Activated CD4-positive, alpha-beta T cell treated with anti-CD3 and anti-CD28 coated beads, Interleukin-2, amount 10 ng/mL, durations not matched to agents 24 days and 14 days (primary cell): ENCODE measurements around the gene UCMA. TPM values are rescaled to one million over a fixed set of nuclear protein-coding genes. Genes with fewer than 3 reads are reported as not detected.
"Not testable (repeated sequence)": the region's sequence is repeated elsewhere in the genome, so short reads cannot be mapped to it uniquely, and the experiment has no call there.

Experiments
- DNase-seq: peaks from one replicate; pipeline ENCODE4 v3.0.0; 2022
- H3K27ac Mint-ChIP-seq: one replicate; pipeline ENCODE4 v1.8.0; 2022; ENCODE audit warnings: mild to moderate bottlenecking, mixed read lengths
- H3K27me3 Mint-ChIP-seq: one replicate; pipeline ENCODE4 v1.8.0; 2022; ENCODE audit warnings: mixed read lengths
- H3K36me3 Mint-ChIP-seq: one replicate; pipeline ENCODE4 v1.8.0; 2022; ENCODE audit warnings: low read depth, mild to moderate bottlenecking, mixed read lengths
- H3K4me1 Mint-ChIP-seq: one replicate; pipeline ENCODE4 v1.8.0; 2021; ENCODE audit warnings: mixed read lengths
- H3K4me3 Mint-ChIP-seq: one replicate; pipeline ENCODE4 v1.8.0; 2022; ENCODE audit warnings: mild to moderate bottlenecking, moderate library complexity, mixed read lengths
- H3K9me3 Mint-ChIP-seq: one replicate; pipeline ENCODE4 v1.8.0; 2021; ENCODE audit warnings: mixed read lengths
- intact Hi-C: fragments of 100-400 bp; cut with micrococcal nuclease; formaldehyde crosslinking; loops from one replicate; pipeline ENCODE4 v1.15.1; 2023
- total RNA-seq: library from RNA; stranded (reverse); gene quantifications from 2 replicates; pipeline ENCODE4 v1.2.3, GENCODE V29; 2022

Gene UCMA
- total RNA-seq, 1 donor from 2014 or later, result not detected

- no peaks in the 10 kb centered on the region for H3K36me3 Mint-ChIP-seq
- H3K4me3 Mint-ChIP-seq, result no peak overlapping the region
- DNase-seq, result no peak
- peaks cover 4% of the 10 kb centered on the region for H3K27me3 Mint-ChIP-seq
- H3K4me1 Mint-ChIP-seq, result no peaks in the 10 kb centered on the region
- no peak overlapping the region for H3K27ac Mint-ChIP-seq
- H3K9me3 Mint-ChIP-seq, result no peaks in the 10 kb centered on the region
- intact Hi-C loops, result no loop called here
Observed at GRCh38 chr10:13247784-13248183, 13.6 kb upstream of the UCMA start.

DNA sequence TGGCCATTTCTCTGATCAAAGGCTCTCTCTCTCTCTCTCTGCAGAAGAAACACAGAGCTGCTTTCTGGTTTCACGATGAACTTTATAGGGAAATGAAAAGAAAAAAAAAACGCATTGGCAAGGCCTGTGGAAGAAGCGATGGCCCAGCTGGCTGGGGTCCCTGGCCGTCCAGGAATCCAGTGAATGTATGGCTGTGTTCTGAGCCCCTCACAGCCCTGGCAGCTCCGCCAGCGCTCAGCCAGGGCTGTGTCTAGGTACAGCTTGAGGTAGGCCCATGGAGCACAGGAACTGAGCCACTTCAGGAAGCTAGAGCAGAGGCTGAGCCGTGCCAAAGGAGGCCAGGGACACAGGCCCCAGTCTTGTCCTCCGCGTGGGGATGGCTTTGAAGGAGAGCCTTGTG lies 13.1 kb upstream of the UCMA start:
- intact Hi-C loops, result no loop called here
- no peak for DNase-seq
- Mint-ChIP-seq H3K9me3 (no peaks in the 10 kb centered on the region), H3K27ac (no peak overlapping the region), H3K4me3 (no peak overlapping the region), H3K27me3 (peaks cover 4% of the 10 kb centered on the region), H3K36me3 (no peaks in the 10 kb centered on the region), H3K4me1 (no peaks in the 10 kb centered on the region)

DNA sequence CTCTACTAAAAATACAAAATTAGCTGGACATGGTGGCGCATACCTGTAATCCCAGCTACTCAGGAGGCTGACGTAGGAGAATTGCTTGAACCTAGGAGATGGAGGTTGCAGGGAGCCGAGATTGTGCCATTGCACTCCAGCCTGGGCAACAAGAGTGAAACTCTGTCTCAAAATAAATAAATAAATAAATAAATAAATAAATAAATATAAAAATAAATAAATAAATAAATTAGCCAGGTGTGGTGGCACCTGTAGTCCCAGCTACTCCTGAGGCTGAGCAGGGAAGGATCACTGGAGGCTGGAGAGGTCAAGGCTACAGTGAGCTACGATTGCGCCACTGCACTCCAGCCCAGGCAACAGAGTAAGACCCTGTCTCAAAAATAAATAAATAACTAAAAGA lies 8.1 kb upstream of the UCMA start:
- H3K27ac Mint-ChIP-seq, H3K9me3 Mint-ChIP-seq, DNase-seq, intact Hi-C loops, H3K27me3 Mint-ChIP-seq, H3K4me3 Mint-ChIP-seq, H3K36me3 Mint-ChIP-seq, H3K4me1 Mint-ChIP-seq: not testable (repeated sequence)

DNA sequence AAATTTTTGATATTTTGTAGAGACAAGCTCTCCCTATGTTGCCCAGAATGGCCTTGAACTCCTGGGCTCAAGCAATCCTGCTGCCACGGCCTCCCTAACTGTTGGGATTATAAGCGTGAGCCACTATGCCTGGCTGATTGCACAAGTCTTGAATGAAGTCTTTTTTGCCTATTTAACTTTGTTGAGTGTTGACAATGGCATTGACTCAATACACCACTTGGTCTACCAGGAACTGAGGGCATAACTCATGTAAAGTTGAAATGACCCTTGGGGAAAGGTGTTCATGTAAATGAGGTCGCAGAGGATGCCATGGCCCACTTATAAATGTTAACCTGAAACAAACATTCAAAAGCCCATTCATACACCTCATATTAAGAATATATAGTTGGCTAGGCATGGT lies 7.4 kb upstream of the UCMA start:
- intact Hi-C loops, result no loop called here
- H3K4me3 Mint-ChIP-seq, result no peak overlapping the region
- no peaks in the 10 kb centered on the region for H3K27me3 Mint-ChIP-seq

GRCh38 chr10:13239923-13240322 lies 5.7 kb upstream of the UCMA start:
- intact Hi-C loops, result no loop called here
- no peak overlapping the region for H3K4me3 Mint-ChIP-seq
- no peaks in the 10 kb centered on the region for H3K27me3 Mint-ChIP-seq
- no peak overlapping the region for H3K27ac Mint-ChIP-seq
- no peak for DNase-seq
- H3K36me3 Mint-ChIP-seq, result no peaks in the 10 kb centered on the region
- H3K9me3 Mint-ChIP-seq, result no peaks in the 10 kb centered on the region
- H3K4me1 Mint-ChIP-seq, result no peaks in the 10 kb centered on the region

More for the DNA sequence above, 7.4 kb upstream of the UCMA start:
- no peaks in the 10 kb centered on the region for H3K9me3 Mint-ChIP-seq
- no peaks in the 10 kb centered on the region for H3K36me3 Mint-ChIP-seq
- H3K27ac Mint-ChIP-seq, result no peak overlapping the region
- no peak for DNase-seq
- no peaks in the 10 kb centered on the region for H3K4me1 Mint-ChIP-seq

DNA sequence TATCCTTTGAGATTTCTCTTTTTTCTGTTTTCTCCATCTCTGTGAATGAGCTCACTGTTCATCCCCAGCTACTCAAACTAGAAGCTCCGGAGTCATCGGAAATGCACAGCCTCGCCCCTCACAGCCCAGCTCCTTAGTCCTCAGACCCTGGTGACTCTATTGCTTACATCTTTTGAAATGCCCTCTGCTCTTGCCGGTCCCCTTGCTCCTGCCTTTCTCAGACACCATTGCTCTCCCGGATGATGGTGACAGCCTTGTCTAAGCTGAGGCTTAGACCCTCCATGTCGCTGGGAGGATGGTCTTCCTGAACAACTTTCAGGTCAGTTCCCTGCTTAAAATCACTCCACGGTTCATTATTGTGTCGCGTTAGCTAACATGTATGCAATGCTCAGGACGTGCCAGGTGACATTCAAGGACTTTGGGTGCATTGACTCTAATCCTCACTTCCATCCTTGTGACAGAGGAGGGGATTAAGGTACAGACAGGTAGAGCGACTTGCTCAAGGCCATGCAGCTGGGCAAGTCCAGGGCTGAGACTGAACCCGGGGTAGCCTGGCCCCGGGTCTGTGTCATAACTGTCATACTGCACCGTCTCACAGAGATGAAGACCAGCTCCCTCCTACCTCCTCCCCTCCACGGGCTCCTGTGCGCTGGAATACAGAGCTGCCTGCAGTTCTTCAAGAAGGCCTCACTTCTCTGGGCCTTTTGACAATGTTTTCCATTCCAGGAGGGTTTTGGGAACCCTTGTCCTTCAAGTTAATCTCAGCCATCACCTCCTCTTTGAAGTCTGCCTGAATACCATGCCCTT lies 4.3 kb upstream of the UCMA start:
- intact Hi-C loops, result no loop called here
- no peaks in the 10 kb centered on the region for H3K36me3 Mint-ChIP-seq

GRCh38 chr10:13236638-13237037 lies 2.5 kb upstream of the UCMA start:
- no peaks in the 10 kb centered on the region for H3K27me3 Mint-ChIP-seq
- no peak overlapping the region for H3K4me3 Mint-ChIP-seq
- no peaks in the 10 kb centered on the region for H3K9me3 Mint-ChIP-seq
- DNase-seq, result no peak
- H3K27ac Mint-ChIP-seq, result no peak overlapping the region
- intact Hi-C loops, result no loop called here
- no peaks in the 10 kb centered on the region for H3K4me1 Mint-ChIP-seq
- no peaks in the 10 kb centered on the region for H3K36me3 Mint-ChIP-seq

More for the DNA sequence above, 4.3 kb upstream of the UCMA start:
- Mint-ChIP-seq H3K9me3 (no peaks in the 10 kb centered on the region), H3K4me3 (no peak overlapping the region), H3K4me1 (no peaks in the 10 kb centered on the region), H3K27me3 (no peaks in the 10 kb centered on the region), H3K27ac (no peak overlapping the region)
- DNase-seq, result no peak

GRCh38 chr10:13234736-13235135 lies 562 bp upstream of the UCMA start:
- H3K4me3 Mint-ChIP-seq, H3K27ac Mint-ChIP-seq, H3K9me3 Mint-ChIP-seq, DNase-seq, intact Hi-C loops, H3K27me3 Mint-ChIP-seq, H3K4me1 Mint-ChIP-seq, H3K36me3 Mint-ChIP-seq: not testable (repeated sequence)

GRCh38 chr10:13233358-13233757 lies 816 bp downstream of the UCMA start:
- no peak for DNase-seq
- H3K27ac Mint-ChIP-seq, result no peak overlapping the region
- H3K27me3 Mint-ChIP-seq, result no peaks in the 10 kb centered on the region
- no peaks in the 10 kb centered on the region for H3K9me3 Mint-ChIP-seq
- H3K4me3 Mint-ChIP-seq, result no peak overlapping the region
- H3K36me3 Mint-ChIP-seq, result no peaks in the 10 kb centered on the region
- H3K4me1 Mint-ChIP-seq, result no peaks in the 10 kb centered on the region
- intact Hi-C loops, result no loop called here

DNA sequence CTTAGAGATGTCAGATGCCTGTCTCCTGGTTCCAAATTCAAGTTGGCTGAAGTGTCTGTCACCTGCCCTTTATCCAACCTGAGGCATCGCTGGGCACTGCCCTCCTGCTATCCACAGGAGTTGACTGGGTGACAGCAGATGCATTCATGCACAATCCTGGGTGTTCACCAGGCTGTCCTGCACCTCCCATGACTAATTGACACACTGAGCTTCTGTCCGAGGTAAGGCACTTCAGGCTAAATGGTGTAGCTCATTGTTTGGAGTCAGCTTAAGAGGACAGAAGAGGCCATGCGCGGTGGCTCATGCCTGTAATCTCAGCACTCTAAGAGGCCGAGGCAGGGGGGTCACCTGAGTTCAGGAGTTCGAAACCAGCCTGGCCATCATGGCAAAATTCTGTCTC lies 2.4 kb downstream of the UCMA start:
- H3K4me1 Mint-ChIP-seq, result no peaks in the 10 kb centered on the region
- H3K9me3 Mint-ChIP-seq, result no peaks in the 10 kb centered on the region
- no peaks in the 10 kb centered on the region for H3K27me3 Mint-ChIP-seq

DNA sequence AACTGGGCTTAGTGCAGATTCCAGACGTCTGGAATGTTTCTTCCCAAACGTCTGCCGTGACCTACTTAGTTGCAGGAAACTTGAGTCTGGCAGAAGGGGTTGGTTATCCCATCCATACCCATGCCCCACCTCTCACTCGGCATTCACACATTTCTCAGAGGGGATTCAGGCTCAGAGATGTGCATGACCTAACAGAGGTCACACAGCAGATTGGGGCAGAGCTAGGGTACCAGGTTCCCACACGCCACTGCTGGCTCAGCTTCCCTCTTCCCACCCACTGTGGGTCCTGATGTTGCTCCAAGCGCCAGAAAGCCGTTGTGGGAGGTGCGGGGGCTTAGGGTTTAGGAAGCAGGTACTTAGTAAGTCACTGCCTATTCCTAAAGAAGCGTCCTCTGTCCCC lies 3.0 kb downstream of the UCMA start:
- DNase-seq, result no peak
- Mint-ChIP-seq H3K4me1 (no peaks in the 10 kb centered on the region), H3K27ac (no peak overlapping the region), H3K27me3 (no peaks in the 10 kb centered on the region), H3K9me3 (no peaks in the 10 kb centered on the region), H3K36me3 (no peaks in the 10 kb centered on the region), H3K4me3 (no peak overlapping the region)
- intact Hi-C loops, result no loop called here

More for the DNA sequence above, 2.4 kb downstream of the UCMA start:
- H3K36me3 Mint-ChIP-seq, result no peaks in the 10 kb centered on the region
- DNase-seq, result no peak
- H3K27ac Mint-ChIP-seq, result no peak overlapping the region
- H3K4me3 Mint-ChIP-seq, result no peak overlapping the region
- intact Hi-C loops, result no loop called here

DNA sequence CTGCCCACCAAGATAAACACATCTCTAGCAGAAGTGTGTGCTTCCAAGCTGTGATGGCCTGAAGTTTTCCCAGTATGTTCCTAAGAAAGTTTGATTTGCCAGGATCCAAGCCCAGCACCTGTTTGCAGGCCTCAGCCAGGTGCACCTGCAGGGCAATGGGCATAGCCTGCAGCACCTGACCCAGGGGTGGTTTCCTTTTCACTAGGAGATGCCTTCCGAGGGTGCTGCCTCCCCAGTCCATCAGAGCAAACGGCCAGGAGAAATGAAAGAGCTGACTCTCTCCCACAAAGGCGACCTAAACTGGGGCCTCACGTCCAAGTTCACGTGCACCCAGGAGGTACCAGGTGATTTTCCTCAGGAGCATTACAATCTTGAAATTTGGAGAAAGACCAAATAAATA lies 7.1 kb downstream of the UCMA start:
- Mint-ChIP-seq H3K27ac (no peak overlapping the region), H3K36me3 (no peaks in the 10 kb centered on the region), H3K9me3 (no peaks in the 10 kb centered on the region), H3K4me3 (no peak overlapping the region), H3K27me3 (no peaks in the 10 kb centered on the region), H3K4me1 (peaks cover 4% of the 10 kb centered on the region)
- no peak for DNase-seq
- intact Hi-C loops, result no loop called here

DNA sequence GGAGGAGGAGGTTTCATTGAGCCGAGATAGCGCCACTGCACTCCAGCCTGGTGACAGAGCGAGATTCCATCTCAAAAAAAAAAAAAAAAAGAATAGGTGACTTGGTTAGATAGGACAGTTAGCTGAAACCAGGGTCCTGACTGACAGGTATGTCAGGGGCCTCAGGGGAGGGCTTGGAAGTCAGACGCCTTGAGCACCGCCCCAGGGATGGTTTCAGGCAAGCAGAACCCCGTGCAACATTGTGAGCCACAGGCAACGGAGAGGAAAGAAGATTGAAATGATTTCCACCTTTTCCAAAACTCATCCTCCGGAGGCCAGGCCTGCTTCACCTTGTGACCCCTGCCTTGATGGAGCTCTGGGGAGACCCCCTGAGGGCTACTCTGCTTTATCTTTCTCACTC lies 8.6 kb downstream of the UCMA start:
- intact Hi-C loops, result no loop called here
- no peaks in the 10 kb centered on the region for H3K36me3 Mint-ChIP-seq
- H3K9me3 Mint-ChIP-seq, result no peaks in the 10 kb centered on the region
- no peak overlapping the region for H3K4me3 Mint-ChIP-seq
- no peak overlapping the region for H3K27ac Mint-ChIP-seq
- no peak for DNase-seq
- no peaks in the 10 kb centered on the region for H3K27me3 Mint-ChIP-seq
- H3K4me1 Mint-ChIP-seq, result peaks cover 4% of the 10 kb centered on the region

- Mint-ChIP-seq H3K27me3 (no peaks in the 10 kb centered on the region), H3K36me3 (no peaks in the 10 kb centered on the region), H3K9me3 (no peaks in the 10 kb centered on the region), H3K27ac (no peak overlapping the region), H3K4me1 (peaks cover 4% of the 10 kb centered on the region), H3K4me3 (no peak overlapping the region)
- intact Hi-C loops, result no loop called here
- no peak for DNase-seq
Observed at GRCh38 chr10:13224210-13224995, 9.8 kb downstream of the UCMA start.
